ENCODE measurements around the gene SORBS1. TPM values are rescaled to one million over a fixed set of nuclear protein-coding genes. Genes with fewer than 3 reads are reported as not detected.

SORBS1 gene
- total and polyA plus RNA-seq, 2 of the 13 experiments (the other 11 are each of a cell fraction or from before 2014, with no cell fraction given) = 16.8 to 39.8 TPM

GRCh38 chr10:95278061-95278988 is 282.8 kb downstream of the SORBS1 start (continued):
- TF ChIP-seq ZNF503 (CRISPR knock-in tag; IDR thresholded peaks at IDR 0.05) (peak; percentile 92), ZEB1 (IDR thresholded peaks at IDR 0.05; ENCODE audit: insufficient replicate concordance, low read depth) (peak; percentile 71), ZNF691 (CRISPR knock-in tag; IDR thresholded peaks at IDR 0.05; ENCODE audit: borderline replicate concordance, low read depth) (0 out of 2 replicates have a peak, but pooled peaks have one; percentile 23), TFDP2 (CRISPR knock-in tag; IDR thresholded peaks at IDR 0.05) (peak; percentile 37; the same call in 1 of the 2 replicates), SALL2 (CRISPR knock-in tag; IDR thresholded peaks at IDR 0.05) (peak; percentile 70; the same call in 1 of the 2 replicates)

- Histone ChIP-seq H3K9me3 (ENCODE audit: low read length) (no peaks in the 10 kb centered on the region), H3K4me2 (ENCODE audit: low read depth, low read length) (no peak overlapping the region), H3K9ac (ENCODE audit: insufficient read depth, low read depth, low read length) (no peak overlapping the region), H2AFZ (ENCODE audit: low read length) (no peak overlapping the region), H3K27me3 (ENCODE audit: control insufficient read depth in 1 of 2, insufficient read depth in 2 of 2, low read length in 2 of 2) (no peaks in the 10 kb centered on the region), H4K20me1 (ENCODE audit: insufficient read depth, low read length) (0 out of 2 replicates have a peak, but pooled peaks cover 12% of the 10 kb centered on the region), H3K4me1 (ENCODE audit: insufficient read depth, low read length) (peaks cover 99% of the 10 kb centered on the region), H3K27ac (ENCODE audit: extremely low read length, insufficient read depth, low read length) (peak overlapping the region; percentile 68), H3K36me3 (replicated peaks in 1 of 2; ENCODE audit: control insufficient read depth in 1 of 2, insufficient read depth in 2 of 2, low read length in 2 of 2) (no peaks in the 10 kb centered on the region; a peak in 1 of 5 replicates), H3K4me3 (replicated peaks in 1 of 3; ENCODE audit: insufficient read depth in 1 of 3, low read depth in 2 of 3, low read length in 3 of 3) (no peak overlapping the region), H3K79me2 (ENCODE audit: insufficient read depth, low read length) (peaks cover 92% of the 10 kb centered on the region)
- no TSS peak for BruUV-seq (replicated peaks)
- TF ChIP-seq CSRNP1 (CRISPR knock-in tag; IDR thresholded peaks at IDR 0.05) (0 out of 2 replicates have a peak, but pooled peaks have one; percentile 8), NRL (CRISPR knock-in tag; IDR thresholded peaks at IDR 0.05; ENCODE audit: borderline replicate concordance) (no peak)
- no peak for DNase-seq (ENCODE audit: low spot score)
- no peak for FAIRE-seq
- intact Hi-C loops (cut with micrococcal nuclease; ENCODE audit: unreplicated experiment) (no loop called here), in situ Hi-C loops (cut with HindIII; ENCODE audit: extremely low pct_ligation_motif_present, low pct_unique_long_range_greater_than_20kb) (no loop called here)
- 76% methylated on average over 3 of the region's 3 CpGs for WGBS (ENCODE audit: low lambda C conversion rate)
- no peak for ATAC-seq
- ChIA-PET CTCF (ENCODE audit: low intra/inter-chr PET ratio, low total read pairs) (no interaction called here), POLR2A (interaction anchor here (1.1 to 5.9 kb wide), 5 partner anchors 8 to 73 kb away, joined by 3 to 41 read pairs (median 7); partner anchors contain the start of gene PDLIM1)
Measured at GRCh38 chr10:95277614-95278013, 283.6 kb downstream of the SORBS1 start.
